ENCODE data around the gene SLC22A3. TPM values are rescaled to one million over a fixed set of nuclear protein-coding genes. Genes with fewer than 3 reads are reported as not detected.

The SLC22A3 gene
- total RNA-seq, 1 donor from 2014 or later = 0.07 TPM

- no peaks in the 10 kb centered on the region for H3K36me3 ChIP-seq
- H3K27ac ChIP-seq = no peak overlapping the region
- H3K27ac Mint-ChIP-seq = no peak overlapping the region
- no peaks in the 10 kb centered on the region for H3K9me3 ChIP-seq (ENCODE audit: low read depth)
- no peak overlapping the region for H3K4me3 Mint-ChIP-seq
- H3K4me1 Mint-ChIP-seq = peaks cover 3% of the 10 kb centered on the region
- H3K9me3 Mint-ChIP-seq = no peaks in the 10 kb centered on the region
- no peaks in the 10 kb centered on the region for H3F3A ChIP-seq (ENCODE audit: low read depth)
- no peak for DNase-seq (ENCODE audit: low spot score)
- H3K9ac ChIP-seq = no peak overlapping the region
- H3K79me2 ChIP-seq (ENCODE audit: low read depth) = no peaks in the 10 kb centered on the region
- TF ChIP-seq EZH2 (IDR thresholded peaks at IDR 0.05) (no peak), EZH2phosphoT487 (IDR thresholded peaks at IDR 0.05) (no peak)
- TF ChIP-seq, protein P1, sequence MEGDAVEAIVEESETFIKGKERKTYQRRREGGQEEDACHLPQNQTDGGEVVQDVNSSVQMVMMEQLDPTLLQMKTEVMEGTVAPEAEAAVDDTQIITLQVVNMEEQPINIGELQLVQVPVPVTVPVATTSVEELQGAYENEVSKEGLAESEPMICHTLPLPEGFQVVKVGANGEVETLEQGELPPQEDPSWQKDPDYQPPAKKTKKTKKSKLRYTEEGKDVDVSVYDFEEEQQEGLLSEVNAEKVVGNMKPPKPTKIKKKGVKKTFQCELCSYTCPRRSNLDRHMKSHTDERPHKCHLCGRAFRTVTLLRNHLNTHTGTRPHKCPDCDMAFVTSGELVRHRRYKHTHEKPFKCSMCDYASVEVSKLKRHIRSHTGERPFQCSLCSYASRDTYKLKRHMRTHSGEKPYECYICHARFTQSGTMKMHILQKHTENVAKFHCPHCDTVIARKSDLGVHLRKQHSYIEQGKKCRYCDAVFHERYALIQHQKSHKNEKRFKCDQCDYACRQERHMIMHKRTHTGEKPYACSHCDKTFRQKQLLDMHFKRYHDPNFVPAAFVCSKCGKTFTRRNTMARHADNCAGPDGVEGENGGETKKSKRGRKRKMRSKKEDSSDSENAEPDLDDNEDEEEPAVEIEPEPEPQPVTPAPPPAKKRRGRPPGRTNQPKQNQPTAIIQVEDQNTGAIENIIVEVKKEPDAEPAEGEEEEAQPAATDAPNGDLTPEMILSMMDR (IDR thresholded peaks at IDR 0.05) = no peak
- H2AFZ ChIP-seq (replicated peaks) = no peak overlapping the region
- H3K4me3 ChIP-seq = no peak overlapping the region
- H3K27me3 ChIP-seq = no peaks in the 10 kb centered on the region
- H4K20me1 ChIP-seq (ENCODE audit: low read depth) = no peaks in the 10 kb centered on the region
- H3K4me2 ChIP-seq = no peak overlapping the region
- H3K36me3 Mint-ChIP-seq = no peaks in the 10 kb centered on the region
- peaks cover 5% of the 10 kb centered on the region for H3K4me1 ChIP-seq
- peaks cover 7% of the 10 kb centered on the region for H3K27me3 Mint-ChIP-seq (ENCODE audit: insufficient read depth, low read depth)
Observed at GRCh38 chr6:160426136-160426535, 78.0 kb downstream of the SLC22A3 start.

- no peaks in the 10 kb centered on the region for H3F3A ChIP-seq (ENCODE audit: low read depth)
- peaks cover 7% of the 10 kb centered on the region for H3K27me3 Mint-ChIP-seq (ENCODE audit: insufficient read depth, low read depth)
- H3K27ac ChIP-seq = no peak overlapping the region
- no peaks in the 10 kb centered on the region for H3K27me3 ChIP-seq
- no peaks in the 10 kb centered on the region for H3K36me3 ChIP-seq
- H3K9ac ChIP-seq = no peak overlapping the region
- no peaks in the 10 kb centered on the region for H3K9me3 ChIP-seq (ENCODE audit: low read depth)
- no peak for TF ChIP-seq EZH2 (IDR thresholded peaks at IDR 0.05)
- no peak for TF ChIP-seq EZH2phosphoT487 (IDR thresholded peaks at IDR 0.05)
- TF ChIP-seq, protein P1 (IDR thresholded peaks at IDR 0.05) = no peak
- H3K4me1 Mint-ChIP-seq = no peaks in the 10 kb centered on the region
- no peaks in the 10 kb centered on the region for H3K79me2 ChIP-seq (ENCODE audit: low read depth)
- H3K36me3 Mint-ChIP-seq = no peaks in the 10 kb centered on the region
- H3K9me3 Mint-ChIP-seq = no peaks in the 10 kb centered on the region
- H3K4me2 ChIP-seq = no peak overlapping the region
- DNase-seq (ENCODE audit: low spot score) = no peak
- no peak overlapping the region for H3K4me3 Mint-ChIP-seq
- H3K4me3 ChIP-seq = no peak overlapping the region
- H4K20me1 ChIP-seq (ENCODE audit: low read depth) = no peaks in the 10 kb centered on the region
- H3K4me1 ChIP-seq = peaks cover 5% of the 10 kb centered on the region
- no peak overlapping the region for H2AFZ ChIP-seq (replicated peaks)
- H3K27ac Mint-ChIP-seq = no peak overlapping the region
Observed at GRCh38 chr6:160427312-160428068, 79.3 kb downstream of the SLC22A3 start.

DNA sequence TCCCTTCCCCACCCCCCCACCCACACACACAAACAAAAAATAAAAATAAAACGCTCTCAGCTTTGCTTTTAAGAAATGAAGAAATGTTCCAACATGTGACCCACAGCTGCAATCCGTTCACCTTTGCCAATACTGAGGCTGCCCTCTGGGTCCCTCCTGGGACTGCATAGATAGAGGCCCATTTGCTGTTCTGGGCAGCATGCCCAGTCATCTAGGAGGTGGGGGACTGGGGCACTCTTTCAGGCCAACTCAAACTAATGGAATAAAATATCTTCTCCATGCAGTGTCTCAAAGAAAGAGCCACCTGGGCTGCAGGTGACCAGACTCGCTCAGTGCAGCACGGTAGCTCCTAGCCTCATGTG lies 79.9 kb downstream of the SLC22A3 start:
- no peak overlapping the region for H3K4me3 Mint-ChIP-seq
- TF ChIP-seq EZH2 (IDR thresholded peaks at IDR 0.05) (no peak), EZH2phosphoT487 (IDR thresholded peaks at IDR 0.05) (no peak)
- TF ChIP-seq, protein P1 (IDR thresholded peaks at IDR 0.05) = no peak

More for the DNA sequence above, 79.9 kb downstream of the SLC22A3 start:
- H3K4me1 Mint-ChIP-seq = no peaks in the 10 kb centered on the region
- Histone ChIP-seq H3K27me3 (no peaks in the 10 kb centered on the region), H3K4me2 (no peak overlapping the region), H3K4me1 (peaks cover 5% of the 10 kb centered on the region), H3K36me3 (no peaks in the 10 kb centered on the region), H3K27ac (no peak overlapping the region), H4K20me1 (ENCODE audit: low read depth) (no peaks in the 10 kb centered on the region), H3K9ac (no peak overlapping the region), H3K9me3 (ENCODE audit: low read depth) (no peaks in the 10 kb centered on the region), H3K79me2 (ENCODE audit: low read depth) (no peaks in the 10 kb centered on the region), H2AFZ (replicated peaks) (no peak overlapping the region), H3F3A (ENCODE audit: low read depth) (no peaks in the 10 kb centered on the region), H3K4me3 (no peak overlapping the region)
- H3K36me3 Mint-ChIP-seq = no peaks in the 10 kb centered on the region
- no peaks in the 10 kb centered on the region for H3K9me3 Mint-ChIP-seq
- H3K27me3 Mint-ChIP-seq (ENCODE audit: insufficient read depth, low read depth) = peaks cover 7% of the 10 kb centered on the region
- no peak for DNase-seq (ENCODE audit: low spot score)
- no peak overlapping the region for H3K27ac Mint-ChIP-seq
